ENCODE data around the gene TEKT5.

DNA sequence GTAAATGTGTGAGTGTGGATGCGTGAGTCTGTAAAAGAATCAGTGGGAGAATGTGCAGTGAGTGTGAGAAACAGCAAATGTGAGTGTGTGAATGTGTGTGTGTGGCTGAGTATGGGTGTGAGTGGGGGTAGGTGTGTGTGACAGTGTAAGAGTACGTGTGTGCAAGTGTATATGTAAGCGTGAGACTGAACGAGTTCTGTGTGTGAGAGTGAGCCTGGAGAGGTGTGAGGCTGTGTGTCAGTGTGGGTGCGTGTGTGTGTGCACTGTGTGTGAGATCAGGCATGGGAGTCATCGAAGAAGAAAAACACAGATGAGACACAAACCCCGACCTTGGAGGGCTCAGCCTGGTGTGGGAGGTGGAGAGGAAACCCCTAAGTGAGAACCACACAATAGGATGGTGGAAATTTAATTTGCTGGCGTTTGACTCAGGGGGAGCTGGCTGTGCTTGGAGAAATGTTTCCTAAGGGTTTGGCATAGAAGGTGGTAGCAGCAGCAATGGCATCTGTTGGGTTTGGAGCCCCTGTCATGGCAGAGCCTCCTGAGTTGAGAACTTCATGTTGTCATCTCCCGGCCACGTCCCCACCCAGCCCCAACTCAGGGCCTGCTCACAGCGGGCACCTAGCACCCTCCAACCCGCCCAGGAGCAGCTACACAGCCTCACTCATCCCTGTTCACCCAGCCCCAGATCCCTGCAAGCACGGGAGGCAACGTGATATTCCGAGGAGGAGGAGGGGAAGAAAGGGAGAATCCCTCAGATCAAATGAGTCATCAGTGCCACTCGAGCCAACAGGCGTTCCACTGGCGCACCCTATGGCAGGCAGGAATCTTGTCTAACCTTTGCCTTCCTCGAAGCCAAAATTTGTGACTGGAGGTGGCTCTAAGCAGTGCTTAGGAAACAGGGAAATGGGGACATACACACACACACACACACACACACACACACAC, 34.6 kb upstream of the TEKT5 start:
- TF ChIP-seq NFIC (IDR thresholded peaks at IDR 0.05) (no peak), CEBPB (IDR thresholded peaks at IDR 0.05) (no peak), YY1 (IDR thresholded peaks at IDR 0.05; ENCODE audit: low read depth) (no peak), RAD21 (IDR thresholded peaks at IDR 0.05; ENCODE audit: low read depth) (no peak), TCF12 (IDR thresholded peaks at IDR 0.05; ENCODE audit: low read depth) (no peak), TAF1 (IDR thresholded peaks at IDR 0.05; ENCODE audit: low read depth) (no peak), ZBTB7A (IDR thresholded peaks at IDR 0.05; ENCODE audit: low read depth) (no peak)
- TF ChIP-seq, protein P1, sequence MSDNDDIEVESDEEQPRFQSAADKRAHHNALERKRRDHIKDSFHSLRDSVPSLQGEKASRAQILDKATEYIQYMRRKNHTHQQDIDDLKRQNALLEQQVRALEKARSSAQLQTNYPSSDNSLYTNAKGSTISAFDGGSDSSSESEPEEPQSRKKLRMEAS (IDR thresholded peaks at IDR 0.05): no peak
- TF ChIP-seq, protein P2, sequence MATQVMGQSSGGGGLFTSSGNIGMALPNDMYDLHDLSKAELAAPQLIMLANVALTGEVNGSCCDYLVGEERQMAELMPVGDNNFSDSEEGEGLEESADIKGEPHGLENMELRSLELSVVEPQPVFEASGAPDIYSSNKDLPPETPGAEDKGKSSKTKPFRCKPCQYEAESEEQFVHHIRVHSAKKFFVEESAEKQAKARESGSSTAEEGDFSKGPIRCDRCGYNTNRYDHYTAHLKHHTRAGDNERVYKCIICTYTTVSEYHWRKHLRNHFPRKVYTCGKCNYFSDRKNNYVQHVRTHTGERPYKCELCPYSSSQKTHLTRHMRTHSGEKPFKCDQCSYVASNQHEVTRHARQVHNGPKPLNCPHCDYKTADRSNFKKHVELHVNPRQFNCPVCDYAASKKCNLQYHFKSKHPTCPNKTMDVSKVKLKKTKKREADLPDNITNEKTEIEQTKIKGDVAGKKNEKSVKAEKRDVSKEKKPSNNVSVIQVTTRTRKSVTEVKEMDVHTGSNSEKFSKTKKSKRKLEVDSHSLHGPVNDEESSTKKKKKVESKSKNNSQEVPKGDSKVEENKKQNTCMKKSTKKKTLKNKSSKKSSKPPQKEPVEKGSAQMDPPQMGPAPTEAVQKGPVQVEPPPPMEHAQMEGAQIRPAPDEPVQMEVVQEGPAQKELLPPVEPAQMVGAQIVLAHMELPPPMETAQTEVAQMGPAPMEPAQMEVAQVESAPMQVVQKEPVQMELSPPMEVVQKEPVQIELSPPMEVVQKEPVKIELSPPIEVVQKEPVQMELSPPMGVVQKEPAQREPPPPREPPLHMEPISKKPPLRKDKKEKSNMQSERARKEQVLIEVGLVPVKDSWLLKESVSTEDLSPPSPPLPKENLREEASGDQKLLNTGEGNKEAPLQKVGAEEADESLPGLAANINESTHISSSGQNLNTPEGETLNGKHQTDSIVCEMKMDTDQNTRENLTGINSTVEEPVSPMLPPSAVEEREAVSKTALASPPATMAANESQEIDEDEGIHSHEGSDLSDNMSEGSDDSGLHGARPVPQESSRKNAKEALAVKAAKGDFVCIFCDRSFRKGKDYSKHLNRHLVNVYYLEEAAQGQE (IDR thresholded peaks at IDR 0.05; ENCODE audit: low read depth): no peak
- TF ChIP-seq, protein P3, sequence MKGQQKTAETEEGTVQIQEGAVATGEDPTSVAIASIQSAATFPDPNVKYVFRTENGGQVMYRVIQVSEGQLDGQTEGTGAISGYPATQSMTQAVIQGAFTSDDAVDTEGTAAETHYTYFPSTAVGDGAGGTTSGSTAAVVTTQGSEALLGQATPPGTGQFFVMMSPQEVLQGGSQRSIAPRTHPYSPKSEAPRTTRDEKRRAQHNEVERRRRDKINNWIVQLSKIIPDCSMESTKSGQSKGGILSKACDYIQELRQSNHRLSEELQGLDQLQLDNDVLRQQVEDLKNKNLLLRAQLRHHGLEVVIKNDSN (IDR thresholded peaks at IDR 0.05): no peak

Data from Ishikawa (cell line).